Measurements from ENCODE around the gene TOMM34. TPM values are rescaled to one million over a fixed set of nuclear protein-coding genes. Genes with fewer than 3 reads are reported as not detected.

Gene TOMM34
- polyA plus RNA-seq, 1 of the 3 experiments (the other 2 are of a cell fraction) = 40.5 TPM

DNA sequence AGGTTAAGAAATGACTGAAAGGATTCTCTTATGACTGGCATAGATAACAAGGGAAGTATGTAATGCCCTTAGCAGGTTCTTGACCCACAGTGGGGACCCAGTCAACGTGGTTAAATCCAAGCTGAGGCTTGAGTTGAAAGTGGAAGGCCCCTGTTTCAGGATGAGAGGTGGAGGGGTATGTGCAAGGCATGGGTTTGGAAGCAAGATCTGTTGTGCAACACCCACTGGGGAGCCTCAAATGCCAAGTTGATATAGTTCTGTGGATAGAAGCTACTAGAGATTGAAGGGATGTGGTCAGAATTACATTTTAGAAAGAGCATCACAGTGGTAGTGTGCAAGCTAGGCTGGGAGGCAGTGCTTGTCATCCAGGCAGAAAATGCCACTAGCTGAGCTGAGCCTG, 45.3 kb downstream of the TOMM34 start:
- WGBS (ENCODE audit: low lambda C conversion rate) = 88% methylated on average over 1 of the region's 1 CpG
- H4K20me1 ChIP-seq (ENCODE audit: insufficient read depth) = no peaks in the 10 kb centered on the region
- no peak overlapping the region for H3K4me2 ChIP-seq
- 0 out of 2 replicates have a peak, but pooled peaks cover 5% of the 10 kb centered on the region for H3K79me2 ChIP-seq (ENCODE audit: insufficient read depth)
- ChIA-PET POLR2A (no interaction called here), CTCF (no interaction called here)
- peaks cover 0 to 4% of the 10 kb centered on the region in 2 experiments; a peak in 1 of 4 replicates for H3K4me1 ChIP-seq (ENCODE audit: control insufficient read depth in 1 of 2, insufficient read depth in 2 of 2, low read depth in 1 of 2, low read length in 1 of 2)
- H2AFZ ChIP-seq (ENCODE audit: low read depth) = no peak overlapping the region
- H3K9me3 ChIP-seq = no peaks in the 10 kb centered on the region
- no peak for DNase-seq
- no peak overlapping the region for H3K9ac ChIP-seq
- H3K9me2 ChIP-seq = no peaks in the 10 kb centered on the region
- TF ChIP-seq GATA2 (CRISPR knock-in tag; IDR thresholded peaks at IDR 0.05) (no peak), TEAD4 (IDR thresholded peaks at IDR 0.05; ENCODE audit: borderline replicate concordance, insufficient read depth) (no peak), NFIC (IDR thresholded peaks at IDR 0.05; ENCODE audit: borderline replicate concordance) (no peak), FOXM1 (IDR thresholded peaks at IDR 0.05; ENCODE audit: low read depth) (no peak), SIN3A (IDR thresholded peaks at IDR 0.05; ENCODE audit: borderline replicate concordance, low read depth, low read length) (no peak)
- TF ChIP-seq, protein P1, sequence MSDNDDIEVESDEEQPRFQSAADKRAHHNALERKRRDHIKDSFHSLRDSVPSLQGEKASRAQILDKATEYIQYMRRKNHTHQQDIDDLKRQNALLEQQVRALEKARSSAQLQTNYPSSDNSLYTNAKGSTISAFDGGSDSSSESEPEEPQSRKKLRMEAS (IDR thresholded peaks at IDR 0.05; ENCODE audit: low read depth) = no peak
- no peaks in the 10 kb centered on the region for H3K27me3 ChIP-seq (ENCODE audit: insufficient read depth)
- H3K36me3 ChIP-seq (replicated peaks in 1 of 2; ENCODE audit: control insufficient read depth in 1 of 2, insufficient read depth in 2 of 2, low read length in 1 of 2) = peaks cover 7 to 44% of the 10 kb centered on the region in 2 experiments
- no peaks in the 10 kb centered on the region for H3F3A ChIP-seq (replicated peaks; ENCODE audit: insufficient read depth)
- no peak overlapping the region for H3K27ac ChIP-seq (ENCODE audit: low read depth in 2 of 2, low read length in 1 of 2)
- H3K4me3 ChIP-seq (ENCODE audit: low read depth in 2 of 2, low read length in 1 of 2) = no peak overlapping the region

DNA sequence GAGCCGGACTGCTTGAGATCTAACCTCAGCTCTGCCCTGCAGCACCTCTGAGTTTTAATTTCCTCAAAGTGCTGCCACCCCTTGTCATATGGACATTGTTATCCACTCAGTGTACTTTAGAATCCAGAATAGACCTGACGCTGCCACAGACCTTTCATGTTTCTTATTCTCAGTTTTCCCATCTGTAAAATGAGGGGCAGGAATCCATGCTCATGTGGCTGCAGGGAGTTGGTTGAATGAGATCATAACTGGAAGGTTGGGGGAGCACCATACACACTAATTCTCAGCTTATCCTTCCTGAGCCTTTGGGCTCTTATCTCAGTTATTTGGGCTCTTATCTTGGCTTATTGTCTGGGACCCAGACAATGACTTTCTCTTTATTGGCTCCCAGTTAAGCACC, 48.0 kb downstream of the TOMM34 start:
- ChIA-PET POLR2A (no interaction called here), CTCF (interaction anchor here (1.0 kb wide), 1 partner anchor 15 kb away, joined by 3 read pairs; no protein-coding TSS in a partner anchor)
- H2AFZ ChIP-seq (ENCODE audit: low read depth) = no peak overlapping the region
- 0 out of 2 replicates have a peak, but pooled peaks cover 5% of the 10 kb centered on the region for H3K79me2 ChIP-seq (ENCODE audit: insufficient read depth)
- TF ChIP-seq, protein P2, sequence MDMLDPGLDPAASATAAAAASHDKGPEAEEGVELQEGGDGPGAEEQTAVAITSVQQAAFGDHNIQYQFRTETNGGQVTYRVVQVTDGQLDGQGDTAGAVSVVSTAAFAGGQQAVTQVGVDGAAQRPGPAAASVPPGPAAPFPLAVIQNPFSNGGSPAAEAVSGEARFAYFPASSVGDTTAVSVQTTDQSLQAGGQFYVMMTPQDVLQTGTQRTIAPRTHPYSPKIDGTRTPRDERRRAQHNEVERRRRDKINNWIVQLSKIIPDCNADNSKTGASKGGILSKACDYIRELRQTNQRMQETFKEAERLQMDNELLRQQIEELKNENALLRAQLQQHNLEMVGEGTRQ (IDR thresholded peaks at IDR 0.05; ENCODE audit: borderline replicate concordance, low read depth, low read length) = no peak
- TF ChIP-seq, protein P3, sequence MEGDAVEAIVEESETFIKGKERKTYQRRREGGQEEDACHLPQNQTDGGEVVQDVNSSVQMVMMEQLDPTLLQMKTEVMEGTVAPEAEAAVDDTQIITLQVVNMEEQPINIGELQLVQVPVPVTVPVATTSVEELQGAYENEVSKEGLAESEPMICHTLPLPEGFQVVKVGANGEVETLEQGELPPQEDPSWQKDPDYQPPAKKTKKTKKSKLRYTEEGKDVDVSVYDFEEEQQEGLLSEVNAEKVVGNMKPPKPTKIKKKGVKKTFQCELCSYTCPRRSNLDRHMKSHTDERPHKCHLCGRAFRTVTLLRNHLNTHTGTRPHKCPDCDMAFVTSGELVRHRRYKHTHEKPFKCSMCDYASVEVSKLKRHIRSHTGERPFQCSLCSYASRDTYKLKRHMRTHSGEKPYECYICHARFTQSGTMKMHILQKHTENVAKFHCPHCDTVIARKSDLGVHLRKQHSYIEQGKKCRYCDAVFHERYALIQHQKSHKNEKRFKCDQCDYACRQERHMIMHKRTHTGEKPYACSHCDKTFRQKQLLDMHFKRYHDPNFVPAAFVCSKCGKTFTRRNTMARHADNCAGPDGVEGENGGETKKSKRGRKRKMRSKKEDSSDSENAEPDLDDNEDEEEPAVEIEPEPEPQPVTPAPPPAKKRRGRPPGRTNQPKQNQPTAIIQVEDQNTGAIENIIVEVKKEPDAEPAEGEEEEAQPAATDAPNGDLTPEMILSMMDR (IDR thresholded peaks at IDR 0.05) = no peak
- DNase-seq = no peak
- no peak overlapping the region for H3K27ac ChIP-seq (ENCODE audit: low read depth in 2 of 2, low read length in 1 of 2)
- H3K36me3 ChIP-seq (replicated peaks in 1 of 2; ENCODE audit: control insufficient read depth in 1 of 2, insufficient read depth in 2 of 2, low read length in 1 of 2) = peaks cover 18 to 45% of the 10 kb centered on the region in 2 experiments
- H3K4me3 ChIP-seq (ENCODE audit: low read depth in 2 of 2, low read length in 1 of 2) = no peak overlapping the region
- H4K20me1 ChIP-seq (ENCODE audit: insufficient read depth) = peaks cover 8% of the 10 kb centered on the region; the same call in 1 of the 2 replicates
- no peak overlapping the region for H3K4me2 ChIP-seq
- WGBS (ENCODE audit: low lambda C conversion rate) = 100% methylated on average over 2 of the region's 2 CpGs
- H3K9me3 ChIP-seq = no peaks in the 10 kb centered on the region
- peaks cover 0 to 9% of the 10 kb centered on the region in 2 experiments; a peak in 1 of 4 replicates for H3K4me1 ChIP-seq (ENCODE audit: control insufficient read depth in 1 of 2, insufficient read depth in 2 of 2, low read depth in 1 of 2, low read length in 1 of 2)
- peaks cover 23% of the 10 kb centered on the region for H3F3A ChIP-seq (replicated peaks; ENCODE audit: insufficient read depth)
- H3K9ac ChIP-seq = no peak overlapping the region
- H3K9me2 ChIP-seq = no peaks in the 10 kb centered on the region
- H3K27me3 ChIP-seq (ENCODE audit: insufficient read depth) = no peaks in the 10 kb centered on the region

Data from SK-N-SH (cell line).